Ishikawa (cell line): Measurements from ENCODE around the gene HTRA3.

ENCODE experiments used
- CEBPB ChIP-seq: IDR thresholded peaks from 2 replicates; pipeline ENCODE4 v1.6.1; 2012
- CREB1 ChIP-seq: IDR thresholded peaks from 2 replicates; pipeline ENCODE4 v1.6.1; 2012; ENCODE audit warnings: low read depth
- EGR1 ChIP-seq: IDR thresholded peaks from 2 replicates; pipeline ENCODE4 v1.6.1; 2012
- EP300 ChIP-seq: IDR thresholded peaks from 2 replicates; pipeline ENCODE4 v1.6.1; 2012; ENCODE audit warnings: borderline replicate concordance
- FOXM1 ChIP-seq: IDR thresholded peaks from 2 replicates; pipeline ENCODE4 v1.6.1; 2012; ENCODE audit warnings: low read depth, borderline replicate concordance
- NFIC ChIP-seq: IDR thresholded peaks from 2 replicates; pipeline ENCODE4 v1.6.1; 2012
- RAD21 ChIP-seq: IDR thresholded peaks from 2 replicates; pipeline ENCODE4 v1.6.1; 2012; ENCODE audit warnings: low read depth
- TAF1 ChIP-seq: IDR thresholded peaks from 2 replicates; pipeline ENCODE4 v1.6.1; 2012; ENCODE audit warnings: low read depth, mild to moderate bottlenecking
- TCF12 ChIP-seq: IDR thresholded peaks from 2 replicates; pipeline ENCODE4 v1.6.1; 2012; ENCODE audit warnings: low read depth
- TEAD4 ChIP-seq: IDR thresholded peaks from 2 replicates; pipeline ENCODE4 v1.6.1; 2012
- YY1 ChIP-seq: IDR thresholded peaks from 2 replicates; pipeline ENCODE4 v1.6.1; 2012; ENCODE audit warnings: low read depth
- ZBTB7A ChIP-seq: IDR thresholded peaks from 2 replicates; pipeline ENCODE4 v1.6.1; 2012; ENCODE audit warnings: low read depth
- TF ChIP-seq, protein P1 (sequence below): IDR thresholded peaks from 2 replicates; pipeline ENCODE4 v1.6.1; 2012
- TF ChIP-seq, protein P2 (sequence below): IDR thresholded peaks from 2 replicates; pipeline ENCODE4 v1.6.1; 2012; ENCODE audit warnings: low read depth, mild to moderate bottlenecking
- TF ChIP-seq, protein P3 (sequence below): IDR thresholded peaks from 2 replicates; pipeline ENCODE4 v1.6.1; 2012

The HTRA3 gene

GRCh38 chr4:8332891-8333331, 63.4 kb downstream of the HTRA3 start:
- TF ChIP-seq TAF1 (no peak), FOXM1 (no peak), TEAD4 (no peak)

DNA sequence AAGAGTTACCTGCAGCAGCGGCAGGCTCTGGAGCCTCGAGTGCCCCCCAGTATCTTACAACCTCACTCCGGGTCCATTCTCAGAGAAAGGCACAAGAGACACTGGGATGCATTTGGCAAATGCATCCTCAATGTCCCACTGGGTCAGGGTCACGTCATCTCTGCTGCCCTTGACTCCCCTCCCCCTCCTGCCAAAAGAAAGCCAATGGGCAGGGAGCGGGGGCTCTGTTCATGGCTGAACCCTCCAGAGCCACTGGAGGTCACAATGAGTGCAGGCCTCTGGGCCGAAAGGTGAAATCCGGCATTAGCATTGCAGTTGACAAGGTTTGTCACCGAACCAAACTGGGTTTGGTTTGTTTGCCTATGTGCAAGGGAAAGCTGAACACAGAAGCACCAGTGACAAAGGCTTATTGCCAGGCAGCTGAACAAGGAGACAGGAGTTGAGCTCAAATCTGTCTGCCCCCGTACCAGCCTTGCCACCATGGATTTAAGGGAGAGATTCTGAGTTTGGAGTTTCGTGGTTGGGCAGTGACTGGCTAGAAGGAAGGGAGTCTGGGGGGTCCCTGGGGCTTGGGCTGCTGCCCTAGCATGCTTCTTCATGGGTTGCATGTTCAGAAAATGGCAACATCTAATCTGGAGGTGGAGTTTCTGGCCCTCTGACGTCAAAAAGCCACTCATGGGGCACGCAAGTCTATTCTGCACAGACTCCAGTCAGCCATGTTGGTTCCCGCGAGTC, 64.3 kb downstream of the HTRA3 start:
- TF ChIP-seq TAF1 (no peak), YY1 (no peak), EP300 (no peak), TCF12 (no peak), ZBTB7A (no peak), EGR1 (no peak), RAD21 (no peak), NFIC (no peak), CEBPB (no peak), FOXM1 (no peak), CREB1 (no peak), TEAD4 (no peak)
- TF ChIP-seq, protein P1, sequence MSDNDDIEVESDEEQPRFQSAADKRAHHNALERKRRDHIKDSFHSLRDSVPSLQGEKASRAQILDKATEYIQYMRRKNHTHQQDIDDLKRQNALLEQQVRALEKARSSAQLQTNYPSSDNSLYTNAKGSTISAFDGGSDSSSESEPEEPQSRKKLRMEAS: no peak
- TF ChIP-seq, protein P2, sequence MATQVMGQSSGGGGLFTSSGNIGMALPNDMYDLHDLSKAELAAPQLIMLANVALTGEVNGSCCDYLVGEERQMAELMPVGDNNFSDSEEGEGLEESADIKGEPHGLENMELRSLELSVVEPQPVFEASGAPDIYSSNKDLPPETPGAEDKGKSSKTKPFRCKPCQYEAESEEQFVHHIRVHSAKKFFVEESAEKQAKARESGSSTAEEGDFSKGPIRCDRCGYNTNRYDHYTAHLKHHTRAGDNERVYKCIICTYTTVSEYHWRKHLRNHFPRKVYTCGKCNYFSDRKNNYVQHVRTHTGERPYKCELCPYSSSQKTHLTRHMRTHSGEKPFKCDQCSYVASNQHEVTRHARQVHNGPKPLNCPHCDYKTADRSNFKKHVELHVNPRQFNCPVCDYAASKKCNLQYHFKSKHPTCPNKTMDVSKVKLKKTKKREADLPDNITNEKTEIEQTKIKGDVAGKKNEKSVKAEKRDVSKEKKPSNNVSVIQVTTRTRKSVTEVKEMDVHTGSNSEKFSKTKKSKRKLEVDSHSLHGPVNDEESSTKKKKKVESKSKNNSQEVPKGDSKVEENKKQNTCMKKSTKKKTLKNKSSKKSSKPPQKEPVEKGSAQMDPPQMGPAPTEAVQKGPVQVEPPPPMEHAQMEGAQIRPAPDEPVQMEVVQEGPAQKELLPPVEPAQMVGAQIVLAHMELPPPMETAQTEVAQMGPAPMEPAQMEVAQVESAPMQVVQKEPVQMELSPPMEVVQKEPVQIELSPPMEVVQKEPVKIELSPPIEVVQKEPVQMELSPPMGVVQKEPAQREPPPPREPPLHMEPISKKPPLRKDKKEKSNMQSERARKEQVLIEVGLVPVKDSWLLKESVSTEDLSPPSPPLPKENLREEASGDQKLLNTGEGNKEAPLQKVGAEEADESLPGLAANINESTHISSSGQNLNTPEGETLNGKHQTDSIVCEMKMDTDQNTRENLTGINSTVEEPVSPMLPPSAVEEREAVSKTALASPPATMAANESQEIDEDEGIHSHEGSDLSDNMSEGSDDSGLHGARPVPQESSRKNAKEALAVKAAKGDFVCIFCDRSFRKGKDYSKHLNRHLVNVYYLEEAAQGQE: no peak
- TF ChIP-seq, protein P3, sequence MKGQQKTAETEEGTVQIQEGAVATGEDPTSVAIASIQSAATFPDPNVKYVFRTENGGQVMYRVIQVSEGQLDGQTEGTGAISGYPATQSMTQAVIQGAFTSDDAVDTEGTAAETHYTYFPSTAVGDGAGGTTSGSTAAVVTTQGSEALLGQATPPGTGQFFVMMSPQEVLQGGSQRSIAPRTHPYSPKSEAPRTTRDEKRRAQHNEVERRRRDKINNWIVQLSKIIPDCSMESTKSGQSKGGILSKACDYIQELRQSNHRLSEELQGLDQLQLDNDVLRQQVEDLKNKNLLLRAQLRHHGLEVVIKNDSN: no peak

DNA sequence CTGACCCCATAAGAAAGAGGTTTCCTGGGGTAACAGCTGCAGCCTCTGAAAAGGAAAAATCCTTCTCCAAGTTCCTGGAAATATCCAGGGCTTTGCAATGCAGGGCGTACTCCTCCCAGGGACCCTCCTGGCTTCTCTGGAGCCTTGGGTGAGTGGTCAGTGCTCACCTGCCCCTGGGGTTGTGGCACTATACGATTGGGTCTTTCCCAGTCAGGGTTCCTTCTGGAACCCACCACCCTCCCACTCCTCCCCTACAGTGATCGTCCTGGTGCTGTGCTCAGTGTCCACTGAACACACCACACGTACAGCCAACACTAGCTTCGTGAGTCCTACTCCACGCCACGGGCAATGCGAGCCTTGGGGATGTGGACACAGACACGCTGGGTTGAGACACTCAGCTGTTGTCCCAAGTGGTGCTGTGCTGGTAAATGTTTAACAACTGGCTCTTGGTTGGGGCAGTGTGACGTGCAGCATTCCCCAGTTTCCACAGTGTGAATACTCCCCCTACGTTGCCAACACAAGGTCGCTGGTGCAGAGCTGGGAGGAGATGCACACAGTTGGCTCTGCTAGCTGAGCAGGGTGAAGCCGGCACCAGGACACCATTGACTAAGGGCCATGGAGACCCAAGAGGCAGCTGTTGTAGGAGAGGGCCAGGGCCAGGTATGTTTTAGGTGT, 65.4 kb downstream of the HTRA3 start:
- TF ChIP-seq EP300: no peak
- TF ChIP-seq, protein P3: no peak
- no peak for TF ChIP-seq RAD21
- TF ChIP-seq TAF1: no peak
- no peak for TF ChIP-seq TCF12
- no peak for TF ChIP-seq NFIC
- no peak for TF ChIP-seq EGR1
- no peak for TF ChIP-seq ZBTB7A
- no peak for TF ChIP-seq CEBPB
- no peak for TF ChIP-seq YY1
- TF ChIP-seq, protein P2: no peak
- no peak for TF ChIP-seq FOXM1
- no peak for TF ChIP-seq CREB1

- TF ChIP-seq TAF1 (no peak), EGR1 (no peak), FOXM1 (no peak), ZBTB7A (no peak), TEAD4 (no peak), TCF12 (no peak), YY1 (no peak), RAD21 (no peak), CREB1 (no peak), NFIC (no peak), CEBPB (no peak), EP300 (no peak)
- TF ChIP-seq, protein P1: no peak
- TF ChIP-seq, protein P2: no peak
- TF ChIP-seq, protein P3: no peak
Observed at GRCh38 chr4:8335848-8336247, 66.3 kb downstream of the HTRA3 start.
